Epithelial cell of prostate (primary cell): ENCODE measurements around the gene FERMT1.
A peak's percentile ranks its signal among the peaks of the same experiment; 100 is the strongest.
"Not testable (repeated sequence)": the region's sequence is repeated elsewhere in the genome, so short reads cannot be mapped to it uniquely, and the experiment has no call there.

Source experiments
- DNase-seq: peaks from one replicate; pipeline ENCODE4 v3.0.0-alpha.2; 2011; ENCODE audit warnings: low read depth, low spot score
- H3K27ac ChIP-seq: fragments of 450-650 bp; 2 replicates; pipeline ENCODE4 v1.5.1; 2017; ENCODE audit warnings: mild to moderate bottlenecking

FERMT1 gene

GRCh38 chr20:6074145-6074561 is 48.7 kb downstream of the FERMT1 start:
- H3K27ac ChIP-seq, result no peak overlapping the region
- no peak for DNase-seq

GRCh38 chr20:6070829-6071695 is 51.8 kb downstream of the FERMT1 start:
- no peak for DNase-seq
- peak overlapping the region; percentile 6 for H3K27ac ChIP-seq

- DNase-seq, result no peak
- H3K27ac ChIP-seq, result no peak overlapping the region
Measured at GRCh38 chr20:6069669-6070068, 53.2 kb downstream of the FERMT1 start.

DNA sequence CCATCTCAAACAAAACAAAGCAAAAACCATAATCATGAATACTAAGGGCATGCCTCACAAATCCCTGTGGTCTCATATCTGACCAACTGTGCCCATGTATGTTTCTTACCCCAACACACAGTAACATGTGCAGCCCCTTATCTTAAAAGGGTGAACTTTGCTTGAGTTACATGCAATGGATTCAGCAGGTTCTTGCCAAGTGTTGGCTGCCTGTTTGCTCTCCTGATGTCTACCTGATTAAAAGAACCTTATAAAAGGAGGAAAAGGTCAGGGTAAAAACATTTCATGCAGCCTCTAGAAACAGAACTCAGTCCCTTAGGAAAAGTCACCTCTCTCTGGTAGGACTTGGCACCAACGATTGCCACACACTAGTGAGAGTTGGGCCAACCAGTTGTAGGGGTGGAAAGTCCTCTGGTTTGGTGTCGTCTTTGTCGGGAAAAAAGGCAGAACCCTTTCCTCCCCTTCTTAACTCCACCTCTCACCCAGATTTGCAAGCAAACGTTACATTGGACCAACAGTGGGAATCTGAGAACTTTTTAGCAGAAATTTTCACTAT is 55.0 kb downstream of the FERMT1 start:
- H3K27ac ChIP-seq, result no peak overlapping the region
- DNase-seq, result no peak

- H3K27ac ChIP-seq, result no peak overlapping the region
- no peak for DNase-seq
Measured at GRCh38 chr20:6066582-6066981, 56.2 kb downstream of the FERMT1 start.

- DNase-seq, result no peak
Measured at GRCh38 chr20:6061544-6061943, 61.3 kb downstream of the FERMT1 start.

GRCh38 chr20:6060213-6060612 is 62.6 kb downstream of the FERMT1 start:
- no peak overlapping the region for H3K27ac ChIP-seq
- DNase-seq, result no peak

More at GRCh38 chr20:6061544-6061943, 61.3 kb downstream of the FERMT1 start:
- no peak overlapping the region for H3K27ac ChIP-seq

GRCh38 chr20:6058684-6059295 is 64.0 kb downstream of the FERMT1 start:
- H3K27ac ChIP-seq, result no peak overlapping the region
- no peak for DNase-seq

DNA sequence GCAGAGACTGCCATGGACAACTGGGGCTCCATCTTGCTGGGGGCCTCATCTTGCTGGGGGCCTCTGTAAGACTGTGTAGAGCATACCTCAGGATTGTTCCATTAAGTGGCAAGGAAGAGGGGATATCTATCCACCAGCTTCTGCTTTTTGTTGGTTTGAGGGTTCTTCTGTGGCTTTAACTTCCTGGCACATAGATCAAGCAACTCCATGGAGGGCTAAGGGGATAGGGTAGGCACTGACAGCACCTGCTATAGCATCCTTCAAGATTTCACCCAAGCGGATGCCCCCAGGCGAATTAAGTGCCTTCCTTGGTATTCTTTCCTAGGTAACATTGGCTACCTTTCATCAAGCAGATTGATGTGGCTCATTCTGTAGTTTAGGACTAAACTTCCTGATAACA is 65.1 kb downstream of the FERMT1 start:
- H3K27ac ChIP-seq, result no peak overlapping the region
- DNase-seq, result no peak

GRCh38 chr20:6057139-6057538 is 65.7 kb downstream of the FERMT1 start:
- H3K27ac ChIP-seq, result no peak overlapping the region
- no peak for DNase-seq

DNA sequence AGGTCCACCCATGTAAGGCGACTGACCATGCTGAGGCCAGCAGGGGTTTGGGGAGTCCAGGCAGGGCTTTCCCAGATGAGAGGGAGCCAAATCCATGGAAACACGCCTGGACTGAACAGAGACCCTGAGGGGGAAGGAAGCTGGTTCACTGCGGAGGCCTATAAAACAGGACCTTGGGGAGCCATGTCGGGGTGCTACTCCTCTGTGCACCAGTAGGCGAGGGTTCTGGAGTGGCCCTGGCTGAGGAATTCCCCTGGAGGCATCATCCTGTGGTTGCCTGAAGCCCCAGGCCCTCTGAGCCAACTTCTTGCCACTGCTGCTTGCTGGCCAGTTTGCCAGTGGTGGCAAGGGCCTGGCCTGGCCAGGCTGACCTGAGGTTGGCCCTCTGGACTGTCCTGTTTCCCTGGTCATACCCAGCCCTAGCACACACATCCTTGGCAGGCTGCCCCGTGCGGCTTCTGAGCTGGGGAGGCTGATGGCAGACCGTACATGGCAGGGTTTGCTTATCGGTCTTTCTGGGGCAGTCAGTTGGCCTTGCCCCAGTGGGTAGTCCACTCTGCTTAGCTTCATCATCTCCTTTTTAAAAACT is 66.8 kb downstream of the FERMT1 start:
- DNase-seq, result no peak
- H3K27ac ChIP-seq, result no peak overlapping the region

DNA sequence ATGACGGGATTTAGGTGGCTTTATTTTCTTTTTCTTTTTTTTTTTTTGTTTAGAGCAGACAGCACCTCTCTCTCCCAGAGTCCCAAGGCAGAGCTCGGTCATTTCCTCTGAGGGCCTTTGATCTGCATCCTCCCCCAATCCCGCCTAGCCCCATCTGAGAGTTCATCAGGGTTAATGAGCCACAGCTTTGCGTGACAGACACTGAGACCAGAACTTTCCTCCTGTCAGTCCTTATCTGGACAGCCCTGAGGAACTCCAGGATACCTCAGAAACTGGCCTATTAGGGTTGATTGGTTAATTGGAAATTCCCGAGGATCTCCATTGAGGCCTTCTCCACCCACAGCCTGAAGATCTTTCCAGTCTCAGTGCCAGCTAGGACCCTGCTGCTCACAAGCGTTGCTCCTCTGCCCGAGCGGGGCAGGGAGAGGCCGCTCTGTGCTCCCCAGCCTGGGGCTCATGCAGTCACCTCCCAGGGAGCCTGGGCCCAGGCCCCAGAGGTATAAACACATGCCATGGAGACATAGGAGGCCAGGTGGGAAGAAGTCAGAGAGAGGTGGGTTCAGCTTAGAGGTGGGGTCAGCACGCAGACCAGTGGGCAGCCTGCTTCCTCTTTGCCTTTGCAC is 67.6 kb downstream of the FERMT1 start:
- H3K27ac ChIP-seq, result no peak overlapping the region
- DNase-seq, result no peak

GRCh38 chr20:6054689-6055051 is 68.2 kb downstream of the FERMT1 start:
- not testable (repeated sequence) for H3K27ac ChIP-seq, DNase-seq

DNA sequence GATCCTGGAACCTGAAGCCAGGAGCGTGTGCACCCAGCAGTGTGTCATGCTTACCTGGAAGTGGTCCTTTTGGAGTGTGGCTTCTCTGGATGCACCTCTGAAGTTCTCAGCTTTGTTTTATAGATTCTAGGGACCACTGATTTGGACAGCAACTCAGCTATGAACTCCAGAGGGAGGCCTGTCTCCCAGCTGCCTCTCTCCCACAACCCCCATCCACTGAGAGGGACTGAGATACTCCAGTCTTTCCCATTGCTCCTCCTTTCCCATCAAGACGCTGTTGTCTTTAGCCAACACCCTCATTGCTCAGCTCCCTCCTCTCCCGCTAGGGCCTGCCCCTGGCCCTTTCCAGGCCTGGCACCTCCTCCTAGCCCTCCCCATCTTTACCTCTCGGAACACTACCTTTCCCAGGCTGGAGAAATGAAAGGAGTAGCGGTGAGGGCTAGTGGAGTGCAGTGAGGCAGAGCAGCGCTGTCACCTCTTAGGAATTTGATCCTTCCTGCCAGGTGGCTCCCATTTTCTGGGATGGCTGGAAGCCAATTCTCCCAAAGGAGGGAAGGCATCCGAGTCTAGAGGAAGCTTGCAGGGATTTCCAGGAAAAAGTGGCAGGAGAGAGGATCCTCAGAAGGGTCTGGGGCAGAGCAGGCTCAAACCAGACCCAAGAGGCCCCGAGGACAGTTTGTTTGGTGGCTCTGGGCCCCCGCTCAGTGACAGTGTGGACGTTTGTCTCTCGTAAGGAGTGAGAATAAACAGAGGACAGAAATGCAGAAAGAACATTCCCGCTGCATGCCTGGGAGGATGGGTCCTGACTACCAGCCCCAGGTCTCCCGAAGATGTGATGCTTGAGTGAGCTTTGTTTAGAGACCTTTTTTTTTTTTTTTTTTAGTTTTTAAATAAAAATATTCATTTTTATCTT is 68.8 kb downstream of the FERMT1 start, which contains the start of gene LRRN4:
LRRN4 (minus strand) TSS at position 285 of the 913 bp plus-strand sequence. CDS start 1,261 bp downstream, outside the sequence.
- no peak within 1 kb of the TSS for H3K27ac ChIP-seq
- peak; percentile 18 for DNase-seq

DNA sequence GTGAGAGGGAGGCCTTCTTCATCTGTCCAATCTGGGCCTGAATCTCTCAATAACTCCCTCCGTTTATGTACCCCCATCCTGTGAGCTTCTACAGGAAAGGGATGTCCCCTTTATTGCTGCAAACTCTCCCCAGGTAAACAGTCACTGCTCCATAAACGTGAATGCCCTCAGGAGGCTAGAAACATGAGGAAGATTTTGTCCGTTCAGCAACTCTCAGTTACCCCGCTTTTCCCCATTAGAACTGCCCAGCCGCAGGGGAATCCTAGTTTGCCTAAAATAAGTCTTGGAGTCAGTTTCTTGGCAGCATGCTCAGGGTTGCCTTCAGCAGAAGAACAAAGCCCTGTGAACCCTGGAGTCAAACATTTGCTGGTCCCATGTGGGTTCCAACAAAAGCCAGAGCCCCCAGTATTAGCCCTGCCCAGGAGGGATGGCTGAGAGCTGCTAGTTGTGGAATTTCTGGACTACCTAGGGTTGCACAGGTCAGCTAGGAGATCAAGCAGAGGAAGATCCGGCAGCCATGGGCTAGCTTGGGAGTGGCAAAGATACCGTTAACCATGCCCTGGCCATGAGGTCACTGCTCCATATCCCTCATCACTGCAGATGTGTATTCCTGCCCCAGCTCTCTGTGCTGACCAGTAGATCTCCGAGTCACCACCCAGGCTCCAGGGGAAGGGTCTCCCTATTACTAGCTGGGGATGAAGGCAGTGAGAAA is 69.6 kb downstream of the FERMT1 start:
- DNase-seq, result no peak
- no peak overlapping the region for H3K27ac ChIP-seq

DNA sequence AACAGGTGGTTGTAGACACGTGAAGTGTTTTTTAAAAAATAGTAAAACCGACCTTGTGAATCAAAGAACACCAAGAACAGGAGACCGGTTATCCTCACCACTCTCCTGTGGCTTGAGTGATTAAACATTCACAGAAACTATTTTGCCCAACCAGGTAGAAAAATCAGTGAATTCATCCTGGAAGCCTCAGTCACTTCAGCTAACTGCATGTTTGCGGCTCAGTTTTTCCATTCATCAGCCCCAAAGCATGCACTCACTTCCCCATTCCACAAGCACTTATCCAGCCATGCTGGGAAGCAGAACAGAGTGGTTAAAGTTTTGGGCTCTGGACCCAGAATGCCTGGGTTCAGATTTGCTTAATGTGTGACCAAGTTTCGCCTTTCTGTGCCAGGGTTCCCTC is 71.3 kb downstream of the FERMT1 start:
- peak; percentile 22 for DNase-seq
- no peak overlapping the region for H3K27ac ChIP-seq

DNA sequence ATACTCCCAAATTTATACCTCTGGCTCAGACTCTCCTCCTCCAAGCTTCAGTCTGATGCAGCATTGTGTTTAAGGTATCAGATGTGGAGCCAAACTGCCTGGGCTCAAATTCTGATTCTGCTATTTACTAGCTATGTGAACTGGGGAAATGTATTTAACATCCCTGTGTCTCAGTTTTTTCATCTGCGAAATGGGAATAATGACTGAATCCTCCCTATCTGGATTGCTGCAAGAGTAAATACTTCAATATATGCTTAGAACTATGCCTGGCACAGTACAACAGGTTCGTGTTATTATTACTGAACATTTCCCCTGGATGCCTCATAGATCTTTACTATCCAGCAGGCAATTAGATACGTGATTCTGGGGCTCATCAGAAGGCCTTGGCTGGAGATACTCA is 74.4 kb downstream of the FERMT1 start:
- no peak for DNase-seq
- no peak overlapping the region for H3K27ac ChIP-seq

DNA sequence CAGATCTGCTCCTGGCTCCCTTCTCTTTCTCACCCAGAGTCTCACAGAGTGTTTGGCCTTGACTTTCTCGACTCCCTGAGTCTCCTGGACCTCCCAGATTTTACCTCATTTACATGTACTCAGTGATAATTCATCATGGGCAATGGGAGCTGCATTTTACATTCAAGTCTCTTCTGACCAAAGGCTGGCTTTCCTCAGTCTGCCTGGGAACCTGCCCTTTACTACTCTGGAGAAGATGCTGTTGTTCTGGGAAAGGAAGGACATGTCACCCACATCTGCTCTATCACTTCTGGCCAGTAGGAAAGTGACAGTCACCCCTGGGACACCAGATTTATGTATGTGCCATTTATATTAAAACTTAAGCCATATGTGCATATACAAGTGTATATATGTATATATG is 76.4 kb downstream of the FERMT1 start:
- DNase-seq, result no peak
- no peak overlapping the region for H3K27ac ChIP-seq

GRCh38 chr20:6045566-6045965 is 77.3 kb downstream of the FERMT1 start:
- DNase-seq, result no peak
- H3K27ac ChIP-seq, result no peak overlapping the region
